HCT116 (cell line): Measurements from ENCODE around the gene CLTA. TPM values are rescaled to one million over a fixed set of nuclear protein-coding genes. Genes with fewer than 3 reads are reported as not detected.

Experiments used
- ATAC-seq: fragments of 200-7000 bp; cut with Tn5 transposase; 2 replicates; pipeline ENCODE4 v1.9.1; 2020; ENCODE audit warnings: mild to moderate bottlenecking, moderate library complexity
- BruUV-seq: library from RNA; stranded (reverse); fragments of 400-500 nt; replicated peaks from 2 replicates; lab custom pipeline; 2021; lab: Mats Ljungman, UMichigan
- CTCF ChIA-PET: fragments of 300-600 bp; sonication (Branson Sonifier 250); formaldehyde crosslinking; loops from one replicate; lab custom pipeline; 2021; ENCODE audit warnings: antibody characterized with exemption; lab: Charles Lee
- POLR2A ChIA-PET: fragments of 300-600, 350-600 bp; sonication (Branson Sonifier 250); formaldehyde crosslinking; loops from one replicate; lab custom pipeline; 2021; ENCODE audit warnings: antibody characterized with exemption; lab: Charles Lee
- RAD21 ChIA-PET, 2 experiments: fragments of 300-600 bp; sonication (Branson Sonifier 250); formaldehyde crosslinking; loops; one replicate each; lab custom pipeline; 2023; ENCODE audit warnings: low total read pairs in 2 of 2; ENCODE audit not compliant: uncharacterized antibody in 2 of 2, unreplicated experiment in 2 of 2, low non-redundant PET in 1 of 2; lab: Charles Lee
- DNase-seq: peaks from one replicate; pipeline ENCODE4 v3.0.0-alpha.2; 2010; ENCODE audit warnings: low read depth, low spot score
- H2AFZ ChIP-seq: fragments of 200-600 bp; shearing (Covaris generic), sonication (generic); 2 replicates; pipeline ENCODE4 v1.6.1; 2017; ENCODE audit warnings: low read depth, mixed run types, mixed read lengths, antibody characterized with exemption, low read length; ENCODE audit not compliant: poor library complexity, severe bottlenecking
- H3K27ac ChIP-seq: 2 replicates; pipeline ENCODE4 v1.5.1; 2012; ENCODE audit warnings: low read depth, low read length
- H3K27me3 ChIP-seq: fragments of 200-600 bp; sonication (generic); 2 replicates; pipeline ENCODE4 v1.6.1; 2016; ENCODE audit warnings: mixed run types, low read length, mixed read lengths; ENCODE audit not compliant: insufficient read depth
- H3K36me3 ChIP-seq, 2 experiments: fragments of 200-500 bp in 1 of 2; fragments of 200-600 bp in 1 of 2; sonication (Bioruptor generic) in 1 of 2; sonication (generic) in 1 of 2; 2 replicates each; pipeline versions ENCODE4 v1.5.1 to v1.6.1; 2014 to 2016; ENCODE audit warnings: low read length in 2 of 2, inconsistent platforms in 1 of 2, mixed read lengths in 1 of 2, mixed run types in 1 of 2; ENCODE audit not compliant: insufficient read depth in 2 of 2, control insufficient read depth in 1 of 2
- H3K4me1 ChIP-seq, 2 experiments: fragments of 200-600 bp in 1 of 2; sonication (generic) in 1 of 2; 2 replicates each; pipeline versions ENCODE4 v1.5.1 to v1.6.1; 2012 to 2017; ENCODE audit warnings: low read length in 2 of 2, inconsistent platforms in 1 of 2, mild to moderate bottlenecking in 1 of 2, mixed read lengths in 1 of 2, mixed run types in 1 of 2, moderate library complexity in 1 of 2; ENCODE audit not compliant: insufficient read depth in 2 of 2, control insufficient read depth in 1 of 2
- H3K4me2 ChIP-seq: fragments of 200-600 bp; sonication (generic); 2 replicates; pipeline ENCODE4 v1.6.1; 2017; ENCODE audit warnings: mixed run types, low read length, mixed read lengths
- H3K4me3 ChIP-seq, 2 experiments: fragments of 200-600 bp in 1 of 2; sonication (generic) in 1 of 2; replicated peaks in 1 of 2; 2 replicates each; pipeline ENCODE4 v1.5.1; 2011 to 2016; ENCODE audit warnings: low read length in 2 of 2, control low read depth in 1 of 2, low read depth in 1 of 2, mild to moderate bottlenecking in 1 of 2, mixed read lengths in 1 of 2, mixed run types in 1 of 2
- H3K79me2 ChIP-seq: fragments of 200-600 bp; sonication (generic); 2 replicates; pipeline ENCODE4 v1.6.1; 2017; ENCODE audit warnings: mild to moderate bottlenecking, mixed run types, low read length, moderate library complexity, mixed read lengths; ENCODE audit not compliant: insufficient read depth
- H3K9ac ChIP-seq: fragments of 200-600 bp; sonication (generic); 2 replicates; pipeline ENCODE4 v1.6.1; 2016; ENCODE audit warnings: low read length, mixed read lengths
- H3K9me2 ChIP-seq: fragments of 200-600 bp; sonication (generic), shearing (Covaris generic); 2 replicates; pipeline ENCODE4 v1.6.1; 2017; ENCODE audit warnings: mixed run types, mild to moderate bottlenecking, moderate library complexity; ENCODE audit not compliant: insufficient read depth
- H3K9me3 ChIP-seq, 2 experiments: fragments of 200-500 bp in 1 of 2; fragments of 200-600 bp in 1 of 2; sonication (Bioruptor generic) in 1 of 2; sonication (generic) in 1 of 2; 2 replicates each; pipeline ENCODE4 v1.6.1; 2014 to 2017; ENCODE audit warnings: low read length in 2 of 2, mixed read lengths in 2 of 2, inconsistent platforms in 1 of 2, low read depth in 1 of 2, mild to moderate bottlenecking in 1 of 2, mixed run types in 1 of 2, moderate library complexity in 1 of 2; ENCODE audit not compliant: control insufficient read depth in 1 of 2, insufficient read depth in 1 of 2
- H4K20me1 ChIP-seq: fragments of 200-600 bp; sonication (generic), shearing (Covaris generic); 2 replicates; pipeline ENCODE4 v1.6.1; 2017; ENCODE audit warnings: mixed run types, mild to moderate bottlenecking, moderate library complexity; ENCODE audit not compliant: insufficient read depth
- CBX3 ChIP-seq: IDR thresholded peaks from 2 replicates; pipeline ENCODE4 v1.6.1; 2012; ENCODE audit warnings: low read depth
- EGR1 ChIP-seq: IDR thresholded peaks from 2 replicates; pipeline ENCODE4 v1.6.1; 2012; ENCODE audit warnings: low read depth
- ELF1 ChIP-seq: IDR thresholded peaks from 2 replicates; pipeline ENCODE4 v1.6.1; 2012; ENCODE audit warnings: low read depth, borderline replicate concordance
- JUND ChIP-seq: IDR thresholded peaks from 2 replicates; pipeline ENCODE4 v1.6.1; 2012
- REST ChIP-seq: IDR thresholded peaks from 2 replicates; pipeline ENCODE4 v1.6.1; 2012; ENCODE audit warnings: low read depth
- SRF ChIP-seq: IDR thresholded peaks from 2 replicates; pipeline ENCODE4 v1.6.1; 2012; ENCODE audit warnings: low read depth
- TCF7L2 ChIP-seq: IDR thresholded peaks from 2 replicates; pipeline ENCODE4 v1.7.0; 2011; ENCODE audit warnings: borderline replicate concordance, inconsistent platforms; ENCODE audit not compliant: insufficient read depth, insufficient read length; ENCODE audit errors: extremely low read depth
- ZNF274 ChIP-seq: fragments of 200-500 bp; sonication (Bioruptor generic); IDR thresholded peaks from 2 replicates; pipeline ENCODE4 v1.6.1; 2014; ENCODE audit warnings: mild to moderate bottlenecking, low read depth, low read length, inconsistent platforms
- intact Hi-C: fragments of 100-400 bp; cut with micrococcal nuclease; formaldehyde crosslinking; loops from 2 replicates; pipeline ENCODE4 v1.10.0; 2022
- total RNA-seq: library from RNA; stranded (reverse); gene quantifications from one replicate; pipeline ENCODE4 v1.2.1, GENCODE V29; 2021; ENCODE audit not compliant: unreplicated experiment

Gene CLTA
- total RNA-seq, 1 experiment from 2014 or later = 152 TPM

GRCh38 chr9:36158122-36158521 lies 32.6 kb upstream of the CLTA start:
- no peaks in the 10 kb centered on the region for H3K79me2 ChIP-seq
- no peak overlapping the region for H3K27ac ChIP-seq
- BruUV-seq = no TSS peak
- no peak overlapping the region for H3K4me3 ChIP-seq
- ATAC-seq = no peak
- H2AFZ ChIP-seq = no peak overlapping the region
- intact Hi-C loops = no loop called here
- TF ChIP-seq TCF7L2 (no peak), ZNF274 (no peak), JUND (no peak), EGR1 (no peak), ELF1 (no peak), SRF (no peak), REST (no peak), CBX3 (no peak)
- ChIA-PET CTCF (no interaction called here), RAD21 (no interaction called here), POLR2A (no interaction called here)
- no peak overlapping the region for H3K4me2 ChIP-seq
- no peaks in the 10 kb centered on the region for H3K36me3 ChIP-seq
- no peaks in the 10 kb centered on the region for H3K9me2 ChIP-seq
- no peak overlapping the region for H3K9ac ChIP-seq
- H3K9me3 ChIP-seq = no peaks in the 10 kb centered on the region; a peak in 1 of 4 replicates
- peaks cover 0 to 15% of the 10 kb centered on the region in 2 experiments; a peak in 1 of 4 replicates for H3K4me1 ChIP-seq
- no peaks in the 10 kb centered on the region for H4K20me1 ChIP-seq
- no peaks in the 10 kb centered on the region for H3K27me3 ChIP-seq
- no peak for DNase-seq
